Stimulated activated CD4-positive, alpha-beta T cell treated with anti-CD3 and anti-CD28 coated beads, Interleukin-1b, Interleukin-23, amount 100 ng/mL, for 48 hours (primary cell): ENCODE measurements around the gene FBXW7.

Source experiments
- DNase-seq: peaks from one replicate; pipeline ENCODE4 v3.0.0-alpha.2; 2020

Gene FBXW7

DNA sequence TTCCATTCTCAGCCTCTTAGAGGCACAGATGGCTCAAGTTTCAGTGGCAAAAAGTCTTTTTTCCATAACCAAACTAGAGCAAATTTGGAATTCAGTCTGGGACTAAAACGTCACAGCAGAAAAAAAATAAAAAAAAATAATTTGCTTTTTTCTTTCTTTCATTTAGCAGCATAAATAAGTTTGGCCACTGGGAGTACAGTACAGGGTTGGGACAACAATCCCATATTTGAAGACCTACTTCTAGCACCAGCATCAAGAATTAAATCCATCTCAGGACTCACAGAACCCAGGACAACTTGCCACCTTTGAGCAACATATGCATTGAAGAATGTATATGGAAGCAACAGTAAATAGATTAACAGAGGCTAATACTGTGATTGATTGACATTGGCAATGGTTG is 214.0 kb downstream of the FBXW7 start:
- DNase-seq = no peak

DNA sequence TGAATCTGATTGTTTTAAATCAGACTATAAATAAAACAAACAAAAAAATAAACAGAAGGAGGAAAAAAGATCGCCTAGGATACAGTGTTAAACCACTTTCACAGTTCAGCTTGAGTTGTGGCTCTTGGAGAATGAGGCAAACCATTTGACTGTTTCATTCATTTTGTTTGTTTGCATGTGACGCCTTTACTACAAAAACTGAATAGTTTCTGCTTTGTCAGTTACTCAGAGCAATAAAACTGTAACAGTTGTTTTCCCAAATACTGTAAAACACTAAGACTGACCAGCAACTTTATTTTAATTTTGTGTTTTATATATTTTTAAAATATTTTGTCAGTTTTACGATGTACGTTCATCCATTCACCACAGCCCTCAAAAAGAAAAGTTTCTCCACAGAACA is 214.5 kb downstream of the FBXW7 start:
- DNase-seq = no peak

DNA sequence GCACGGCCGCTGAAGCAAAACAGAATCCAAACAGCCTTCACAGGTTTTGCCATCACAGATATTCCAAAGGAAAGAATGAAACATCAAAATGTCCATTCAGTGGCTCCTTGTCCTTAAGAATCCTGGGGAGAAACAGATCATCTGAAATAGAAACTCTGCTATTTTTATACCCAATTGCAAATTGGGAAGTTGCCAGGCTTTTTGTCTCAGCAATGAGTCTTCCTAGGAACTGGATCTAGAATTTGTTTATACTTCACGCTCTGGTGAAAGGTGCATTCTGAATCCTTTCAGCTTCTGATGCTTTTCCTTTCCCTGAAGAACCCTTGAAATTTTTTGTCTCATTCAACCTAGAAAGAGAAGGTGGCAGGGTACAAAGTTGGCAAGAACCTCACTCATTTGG is 218.9 kb downstream of the FBXW7 start:
- DNase-seq = no peak

DNA sequence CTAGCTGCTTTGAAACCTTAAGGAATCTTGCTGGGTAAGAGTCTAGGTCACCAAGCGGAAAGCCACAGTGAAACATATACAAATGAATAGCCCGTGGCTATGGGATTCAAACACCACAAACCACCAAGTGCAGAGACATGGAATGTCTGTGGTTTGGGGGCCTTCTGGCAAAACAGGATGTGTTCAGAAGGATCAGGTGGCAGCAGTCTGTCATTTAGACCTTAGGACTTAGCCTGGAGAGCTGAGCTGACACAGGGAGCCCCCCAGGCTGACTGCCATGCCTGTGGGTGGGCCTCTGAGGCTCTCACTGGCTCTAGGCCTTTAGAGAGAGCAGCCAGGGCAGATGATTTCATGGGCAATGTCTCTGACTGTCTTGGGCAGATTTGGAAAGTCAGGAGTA is 225.6 kb downstream of the FBXW7 start:
- no peak for DNase-seq

- DNase-seq = no peak
Measured at GRCh38 chr4:152309418-152309817, 226.5 kb downstream of the FBXW7 start.

GRCh38 chr4:152308951-152309350 is 226.9 kb downstream of the FBXW7 start:
- DNase-seq = no peak

DNA sequence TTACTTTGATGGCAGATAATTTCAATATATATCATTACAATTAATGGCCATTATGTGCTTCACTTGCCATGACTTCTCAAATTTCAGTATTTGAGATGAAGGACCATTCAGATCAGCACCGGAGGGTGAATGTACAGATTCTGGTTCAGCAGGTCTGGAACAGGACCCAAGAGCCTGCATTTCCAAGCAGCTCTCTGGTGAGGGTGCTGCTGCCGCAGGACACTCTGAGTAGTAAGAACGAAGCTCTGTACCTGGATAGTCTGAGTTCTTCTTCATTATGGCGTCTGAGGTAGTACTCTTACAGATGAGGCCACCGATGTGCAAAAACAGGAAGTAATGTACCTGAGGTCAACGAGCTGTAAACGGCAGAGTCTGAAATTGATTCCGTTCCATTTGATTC is 228.2 kb downstream of the FBXW7 start:
- DNase-seq = no peak

DNA sequence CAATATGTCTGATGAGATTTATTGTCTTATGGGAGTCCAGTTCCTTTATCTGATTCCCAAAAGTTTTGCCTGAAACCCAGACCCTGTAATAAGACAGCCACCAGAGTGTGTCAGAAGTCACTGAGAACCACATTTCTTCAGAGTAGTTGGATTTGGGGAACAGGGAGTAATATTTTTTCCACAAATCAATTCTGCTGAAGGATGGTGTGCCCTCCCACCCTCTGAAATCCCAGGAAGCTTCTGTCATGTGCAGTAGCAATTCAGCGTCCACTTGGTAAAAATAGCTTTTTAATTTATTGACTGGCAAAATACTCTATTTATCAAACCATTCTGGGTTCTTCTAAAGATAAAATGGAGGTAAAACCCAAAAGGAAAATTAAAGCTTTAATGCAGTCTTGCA is 229.4 kb downstream of the FBXW7 start:
- no peak for DNase-seq

DNA sequence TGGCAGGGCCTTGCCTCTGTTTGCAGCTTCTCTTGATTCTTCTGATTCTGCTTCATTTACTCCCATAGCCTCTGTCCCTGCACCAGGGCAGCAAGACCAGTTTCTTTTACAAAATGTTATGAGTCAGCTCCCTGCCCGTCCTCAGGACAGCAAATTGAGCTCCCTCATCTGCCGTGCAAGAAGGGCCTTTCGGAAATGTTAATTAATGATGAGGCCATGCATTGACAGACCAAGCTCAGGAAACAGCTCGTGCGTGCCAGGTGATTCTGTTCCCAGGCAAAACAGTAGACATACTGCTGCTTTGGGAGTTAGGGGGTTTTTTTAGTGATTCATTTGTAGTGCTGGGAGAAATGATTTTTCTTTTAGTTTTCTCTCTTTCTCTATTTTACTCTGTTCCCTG is 231.7 kb downstream of the FBXW7 start:
- DNase-seq = no peak

GRCh38 chr4:152301381-152301780 is 234.5 kb downstream of the FBXW7 start:
- no peak for DNase-seq

DNA sequence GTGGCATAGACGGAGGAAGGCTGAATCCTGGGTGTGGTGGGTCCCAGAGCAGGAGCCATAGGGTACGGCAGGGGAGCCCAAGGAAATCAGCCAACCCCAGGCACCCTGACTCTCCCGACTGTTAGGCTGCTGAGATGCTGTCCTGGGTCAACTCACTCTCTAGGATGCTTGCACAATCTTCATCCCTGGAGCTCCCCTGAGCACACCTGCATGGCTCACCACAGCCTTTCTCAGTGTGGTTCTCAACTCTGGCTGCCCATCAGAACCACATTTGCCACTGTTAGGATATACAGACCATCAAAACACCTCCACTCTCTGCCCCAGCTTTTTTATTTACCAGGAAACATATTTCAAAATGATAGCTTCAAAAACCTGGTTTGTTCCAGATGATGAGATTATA is 236.3 kb downstream of the FBXW7 start:
- DNase-seq = no peak

- DNase-seq = no peak
Measured at GRCh38 chr4:152296386-152296785, 239.5 kb downstream of the FBXW7 start.

GRCh38 chr4:152294765-152295164 is 241.1 kb downstream of the FBXW7 start:
- DNase-seq = no peak

DNA sequence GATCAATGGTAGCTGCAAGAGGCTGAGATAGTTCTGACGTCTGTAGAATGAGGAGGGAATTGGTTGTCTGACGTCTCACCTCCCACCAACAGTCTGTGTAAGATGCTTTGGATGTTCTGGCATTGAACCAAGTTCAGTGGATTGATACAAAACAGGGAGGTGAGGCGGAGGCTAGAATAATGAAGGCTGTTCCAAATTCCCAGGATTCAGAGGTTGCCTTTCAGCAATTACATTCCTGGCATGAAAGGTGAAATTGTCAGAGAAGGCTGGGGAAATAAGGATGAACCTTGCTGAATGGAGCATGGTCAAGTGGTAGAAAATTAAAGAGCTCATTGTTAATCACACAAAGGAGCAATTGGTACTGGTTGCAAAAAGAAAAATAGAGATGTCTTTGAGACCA is 241.6 kb downstream of the FBXW7 start:
- DNase-seq = no peak

DNA sequence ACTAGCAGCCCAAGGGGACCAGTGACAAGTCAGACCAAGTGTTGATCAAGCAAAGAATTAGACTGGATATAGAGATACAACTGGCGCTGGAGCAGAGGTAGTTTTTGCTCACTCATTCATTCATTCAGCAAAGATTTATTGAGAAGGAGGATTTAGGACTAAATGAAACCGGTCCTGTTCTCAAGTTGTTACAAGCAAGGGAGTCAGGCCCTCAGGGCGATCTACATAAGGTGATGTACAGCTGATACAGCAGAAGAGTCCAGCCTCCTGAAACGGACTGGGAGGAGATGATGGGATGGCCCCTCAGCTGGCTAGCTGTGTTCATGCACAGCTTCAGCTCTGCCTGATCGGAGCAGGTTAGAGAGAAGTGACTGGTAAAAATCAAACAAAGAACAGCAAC is 242.4 kb downstream of the FBXW7 start:
- no peak for DNase-seq

DNA sequence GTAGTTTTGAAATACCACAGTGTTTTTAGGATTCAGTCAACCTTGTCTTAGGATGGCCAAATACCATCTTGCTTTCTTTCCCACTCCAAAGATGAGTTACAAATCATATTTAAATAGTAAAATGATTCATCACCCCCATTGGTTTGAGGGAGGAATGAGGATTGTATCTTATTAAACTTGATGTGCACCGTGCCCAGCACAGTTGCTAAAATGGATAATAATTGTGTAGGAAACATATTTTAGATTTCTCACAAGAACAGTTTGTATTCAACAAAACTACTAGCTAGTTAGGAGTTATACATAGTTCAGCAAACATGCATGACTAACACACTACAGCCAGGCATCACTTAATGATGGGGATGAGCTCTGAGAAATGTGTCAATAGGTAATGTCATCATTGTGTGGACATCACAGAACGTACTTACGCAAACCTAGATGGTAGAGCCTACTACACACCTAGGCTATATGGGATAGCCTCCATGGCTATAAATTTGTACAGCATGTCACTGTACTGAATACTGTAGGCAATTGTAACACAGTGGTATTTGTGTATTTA is 245.4 kb downstream of the FBXW7 start:
- DNase-seq = no peak

GRCh38 chr4:152289941-152290340 is 246.0 kb downstream of the FBXW7 start:
- DNase-seq = no peak

- no peak for DNase-seq
Measured at GRCh38 chr4:152289541-152289940, 246.4 kb downstream of the FBXW7 start.

DNA sequence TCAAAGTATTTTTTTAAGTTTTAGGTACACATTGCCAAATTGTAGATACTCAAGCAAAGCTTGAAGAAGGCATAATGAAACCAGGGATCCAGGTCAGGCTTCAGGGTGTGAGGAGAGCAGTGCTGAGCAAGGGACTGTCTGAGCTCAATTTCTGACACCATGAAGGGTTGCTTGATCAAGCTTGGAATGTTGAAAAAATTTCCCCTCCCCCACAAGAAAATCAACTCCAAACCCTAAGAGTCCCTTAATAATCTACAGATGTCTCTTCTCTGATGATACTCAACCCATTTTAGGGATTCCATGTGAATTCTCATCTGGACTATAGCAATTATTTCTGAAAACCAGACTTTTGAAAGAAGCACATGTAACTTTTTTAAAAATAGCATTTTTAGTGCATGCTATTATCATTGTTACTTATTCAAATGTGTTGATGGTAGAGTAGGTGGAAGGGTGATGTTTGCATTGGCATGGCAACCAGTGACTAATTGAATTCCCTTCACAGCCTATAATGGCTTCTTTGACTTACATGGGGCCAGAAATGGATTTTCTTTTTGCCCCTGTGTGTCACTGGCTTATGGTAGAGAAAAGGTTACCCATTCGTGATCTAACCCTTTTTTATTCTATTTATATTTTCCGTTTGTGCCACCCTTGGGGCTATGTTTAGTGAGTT is 252.0 kb downstream of the FBXW7 start:
- no peak for DNase-seq

- DNase-seq = no peak
Measured at GRCh38 chr4:152281822-152282221, 254.1 kb downstream of the FBXW7 start.

DNA sequence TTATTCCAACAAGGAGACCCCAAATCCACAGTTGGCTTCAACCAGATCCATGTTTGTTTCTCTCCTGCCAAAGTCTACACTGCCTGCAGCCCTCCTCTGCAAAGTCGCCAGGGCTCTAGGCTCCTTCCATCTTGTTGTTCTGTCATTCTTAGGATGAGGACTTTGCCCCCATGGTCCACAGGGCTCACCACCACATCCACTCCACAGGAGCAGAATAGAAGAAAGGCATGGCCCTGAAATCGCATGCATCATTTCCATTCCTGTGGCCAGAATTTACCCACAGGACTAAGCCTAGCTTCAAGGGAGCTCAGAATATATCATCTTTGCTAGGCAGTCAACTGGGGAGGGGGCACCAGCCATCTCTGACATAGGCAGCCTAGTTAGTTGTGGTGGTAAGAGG is 254.7 kb downstream of the FBXW7 start:
- DNase-seq = no peak

- DNase-seq = no peak
Measured at GRCh38 chr4:152279234-152279566, 256.7 kb downstream of the FBXW7 start.

DNA sequence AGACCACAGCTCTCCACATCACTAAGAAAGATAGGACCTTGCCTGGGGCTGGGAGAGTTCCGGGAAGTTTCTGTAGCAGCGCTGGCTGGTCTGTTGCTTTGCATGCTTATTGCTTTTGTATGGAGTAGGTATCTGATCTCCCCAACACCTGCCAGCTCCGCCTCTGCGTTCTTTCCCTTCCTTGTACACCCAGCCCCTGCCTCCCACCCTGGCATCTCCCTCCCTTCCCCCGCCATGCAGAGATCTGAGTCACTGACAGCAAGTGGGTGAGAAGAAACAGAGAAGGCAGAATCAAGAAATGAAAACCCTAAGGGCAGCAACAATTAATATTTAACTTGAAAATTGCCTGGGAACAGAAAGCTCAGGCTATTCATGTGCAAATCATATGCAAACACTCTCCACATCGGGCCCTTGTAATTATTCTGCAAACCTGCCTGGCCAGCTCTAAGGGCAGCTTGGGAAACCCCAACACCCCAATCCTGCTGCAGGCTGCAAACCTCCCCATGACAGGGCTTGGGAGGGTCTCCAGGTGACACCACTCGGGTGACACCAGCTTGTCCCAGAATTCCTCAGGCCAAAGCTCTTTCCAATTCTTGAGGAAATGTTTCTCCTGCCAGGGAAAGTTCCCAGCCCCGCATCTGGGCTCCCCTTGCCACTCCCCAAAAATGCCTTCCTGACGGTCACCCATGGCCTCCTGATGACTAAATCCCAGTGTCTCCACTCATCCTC is 257.2 kb downstream of the FBXW7 start:
- no peak for DNase-seq

- DNase-seq = no peak
Measured at GRCh38 chr4:152278172-152278504, 257.8 kb downstream of the FBXW7 start.

DNA sequence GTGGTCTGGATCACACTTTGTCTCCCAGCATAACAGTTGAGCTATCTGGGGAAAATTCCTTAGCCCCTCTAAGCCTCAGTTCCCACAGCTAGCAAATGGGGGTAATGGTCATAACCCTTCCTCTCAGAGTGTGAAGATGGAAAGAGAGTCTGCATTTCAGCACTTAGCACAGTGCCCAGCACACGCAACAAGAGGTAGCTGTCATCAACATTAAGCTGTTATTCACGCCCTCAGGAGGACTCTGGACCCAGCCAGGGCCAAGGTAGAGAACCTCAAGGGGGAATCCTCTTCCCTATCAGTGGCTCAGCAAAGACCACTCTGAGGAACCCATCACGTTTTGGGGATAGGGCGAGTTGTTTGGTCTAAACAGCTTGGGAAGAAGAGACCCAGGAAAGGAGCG is 258.6 kb downstream of the FBXW7 start:
- no peak for DNase-seq
